ENCODE data around the gene ATAT1. TPM values are rescaled to one million over a fixed set of nuclear protein-coding genes. Genes with fewer than 3 reads are reported as not detected.

The ATAT1 gene
- total and polyA plus RNA-seq, 9 of the 15 experiments (the other 6 are each of a cell fraction or from before 2014, with no cell fraction given) = 0.65 to 5.8 (median 1.6) TPM

GRCh38 chr6:30614044-30614842, 12.4 kb upstream of the ATAT1 start (continued):
- TF ChIP-seq ARNT (IDR thresholded peaks at IDR 0.05) (no peak; a peak in 2 of 4 replicates), ATF7 (IDR thresholded peaks at IDR 0.05) (no peak), ELF4 (CRISPR knock-in tag; IDR thresholded peaks at IDR 0.05) (0 out of 2 replicates have a peak, but pooled peaks have one; percentile 30), HNRNPUL1 (IDR thresholded peaks at IDR 0.05; ENCODE audit: low read length) (peak; percentile 45; the same call in 1 of the 2 replicates), NFE2 (IDR thresholded peaks at IDR 0.05; ENCODE audit: low read depth) (no peak), E2F6 (IDR thresholded peaks at IDR 0.05; ENCODE audit: borderline replicate concordance in 1 of 2, extremely low read depth in 1 of 2, insufficient read depth in 1 of 2, insufficient read length in 1 of 2, low read depth in 1 of 2, low read length in 1 of 2, poor library complexity in 1 of 2, severe bottlenecking in 1 of 2) (no peak), BRF2 (IDR thresholded peaks at IDR 0.05; ENCODE audit: borderline replicate concordance, insufficient read depth, insufficient read length) (no peak), ZFP1 (CRISPR knock-in tag; IDR thresholded peaks at IDR 0.05) (peak; percentile 30; the same call in 1 of the 2 replicates), ILF3 (IDR thresholded peaks at IDR 0.05; ENCODE audit: borderline replicate concordance) (peak; percentile 85), SREBF2 (CRISPR knock-in tag; IDR thresholded peaks at IDR 0.05) (no peak), NCOR1 (IDR thresholded peaks at IDR 0.05) (no peak), TBP (optimal IDR thresholded peaks at IDR 0.05; ENCODE audit: low read depth, low read length) (no peak), BRD9 (IDR thresholded peaks at IDR 0.05; ENCODE audit: low read depth, partially characterized antibody) (no peak), ZKSCAN3 (CRISPR knock-in tag; IDR thresholded peaks at IDR 0.05) (no peak), POLR2G (IDR thresholded peaks at IDR 0.05; ENCODE audit: low read depth, low read length) (no peak), CBX3 (IDR thresholded peaks at IDR 0.05; ENCODE audit: borderline replicate concordance in 1 of 2, low read length in 2 of 2) (no peak), MED1 (CRISPR knock-in tag; IDR thresholded peaks at IDR 0.05; ENCODE audit: borderline replicate concordance) (no peak), KAT7 (CRISPR knock-in tag; IDR thresholded peaks at IDR 0.05; ENCODE audit: borderline replicate concordance) (peak; percentile 96), SUPT5H (IDR thresholded peaks at IDR 0.05) (peak; percentile 71), ZNF436 (CRISPR knock-in tag; IDR thresholded peaks at IDR 0.05) (0 out of 2 replicates have a peak, but pooled peaks have one; percentile 3)

All from K562 (cell line).